ENCODE results near the gene CPXM1.

DNA sequence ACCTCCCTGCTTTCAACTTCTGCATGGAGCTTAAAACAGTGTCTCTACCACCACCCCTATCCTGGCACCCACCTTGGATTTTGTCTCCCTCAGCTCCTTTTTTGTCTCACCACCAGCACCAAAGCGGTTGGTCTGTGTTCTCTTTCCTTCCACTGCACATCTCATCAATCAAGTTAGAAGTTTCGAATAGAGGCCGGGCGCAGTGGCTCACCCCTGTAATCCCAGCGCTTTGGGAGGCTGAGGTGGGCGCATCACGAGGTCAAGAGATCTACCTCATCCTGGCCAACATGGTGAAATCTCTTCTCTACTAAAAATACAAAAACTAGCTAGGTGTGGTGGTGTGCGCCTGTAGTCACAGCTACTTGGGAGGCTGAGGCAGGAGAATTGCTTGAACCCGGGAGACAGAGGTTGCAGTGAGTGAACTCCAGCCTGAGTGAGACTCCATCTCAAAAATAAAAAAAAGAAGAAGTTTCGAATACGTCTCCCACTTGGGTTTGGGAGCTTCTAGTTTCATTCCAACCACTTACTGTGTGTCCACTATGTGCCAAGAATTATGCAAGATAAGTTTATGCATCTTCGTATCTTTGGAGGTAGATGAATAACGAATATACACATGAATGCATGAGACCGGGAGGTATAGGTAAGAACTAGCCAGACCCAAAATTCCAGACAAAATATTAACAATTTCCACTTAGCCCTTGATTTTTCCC is 34.1 kb upstream of the CPXM1 start:
- TF ChIP-seq CTCF (IDR thresholded peaks at IDR 0.05; ENCODE audit: poor library complexity) = no peak
- no peak for TF ChIP-seq EZH2 (IDR thresholded peaks at IDR 0.05; ENCODE audit: borderline replicate concordance)
- TF ChIP-seq EZH2phosphoT487 (IDR thresholded peaks at IDR 0.05; ENCODE audit: low read depth, severe bottlenecking, unreplicated experiment) = no peak

Measured in hepatocyte (in vitro differentiated cells).